ENCODE results near the gene GPR17. TPM values are rescaled to one million over a fixed set of nuclear protein-coding genes. Genes with fewer than 3 reads are reported as not detected.

The GPR17 gene
- total RNA-seq, 1 experiment from 2014 or later = not detected

DNA sequence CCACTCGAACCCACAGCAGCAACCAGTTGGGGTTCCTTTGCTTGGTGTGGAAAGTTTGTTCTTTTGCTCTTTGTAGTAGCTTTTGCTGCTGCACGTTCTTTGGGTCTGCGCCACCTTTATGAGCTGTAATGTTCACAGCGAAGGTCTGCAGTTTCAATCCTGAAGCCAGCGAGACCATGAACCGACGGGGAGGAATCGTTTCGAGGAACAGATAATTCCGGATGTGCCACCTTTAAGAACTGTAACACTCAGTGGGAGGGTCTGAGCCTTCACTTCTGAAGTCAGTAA is 14.3 kb downstream of the GPR17 start:
- ATAC-seq (no peak), DNase-seq (ENCODE audit: low read depth, low spot score) (no peak)
- no peaks in the 10 kb centered on the region for H3K36me3 ChIP-seq (ENCODE audit: control insufficient read depth, insufficient read depth, low read length)
- H3K27me3 ChIP-seq (ENCODE audit: control insufficient read depth, insufficient read depth, low read length) = no peaks in the 10 kb centered on the region
- no peak overlapping the region for H3K27ac ChIP-seq (ENCODE audit: low read length)
- intact Hi-C loops (cut with micrococcal nuclease; ENCODE audit: unreplicated experiment) = no loop called here
- H3K4me1 ChIP-seq (ENCODE audit: control insufficient read depth, insufficient read depth, low read length) = no peaks in the 10 kb centered on the region
- in situ Hi-C loops (cut with HindIII; ENCODE audit: low pct_unique_long_range_greater_than_20kb, low sequenced_read_pairs) = no loop called here
- no peak for TF ChIP-seq SIN3A (IDR thresholded peaks at IDR 0.05; ENCODE audit: borderline replicate concordance, insufficient read depth, low read depth, low read length)
- TF ChIP-seq, protein P1, sequence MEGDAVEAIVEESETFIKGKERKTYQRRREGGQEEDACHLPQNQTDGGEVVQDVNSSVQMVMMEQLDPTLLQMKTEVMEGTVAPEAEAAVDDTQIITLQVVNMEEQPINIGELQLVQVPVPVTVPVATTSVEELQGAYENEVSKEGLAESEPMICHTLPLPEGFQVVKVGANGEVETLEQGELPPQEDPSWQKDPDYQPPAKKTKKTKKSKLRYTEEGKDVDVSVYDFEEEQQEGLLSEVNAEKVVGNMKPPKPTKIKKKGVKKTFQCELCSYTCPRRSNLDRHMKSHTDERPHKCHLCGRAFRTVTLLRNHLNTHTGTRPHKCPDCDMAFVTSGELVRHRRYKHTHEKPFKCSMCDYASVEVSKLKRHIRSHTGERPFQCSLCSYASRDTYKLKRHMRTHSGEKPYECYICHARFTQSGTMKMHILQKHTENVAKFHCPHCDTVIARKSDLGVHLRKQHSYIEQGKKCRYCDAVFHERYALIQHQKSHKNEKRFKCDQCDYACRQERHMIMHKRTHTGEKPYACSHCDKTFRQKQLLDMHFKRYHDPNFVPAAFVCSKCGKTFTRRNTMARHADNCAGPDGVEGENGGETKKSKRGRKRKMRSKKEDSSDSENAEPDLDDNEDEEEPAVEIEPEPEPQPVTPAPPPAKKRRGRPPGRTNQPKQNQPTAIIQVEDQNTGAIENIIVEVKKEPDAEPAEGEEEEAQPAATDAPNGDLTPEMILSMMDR (IDR thresholded peaks at IDR 0.05) = no peak
- no peak for TF ChIP-seq TCF7L2 (IDR thresholded peaks at IDR 0.05; ENCODE audit: low read depth, low read length)
- no peak for TF ChIP-seq POLR2AphosphoS5 (IDR thresholded peaks at IDR 0.05; ENCODE audit: low read depth, low read length)
- TF ChIP-seq, protein P2, sequence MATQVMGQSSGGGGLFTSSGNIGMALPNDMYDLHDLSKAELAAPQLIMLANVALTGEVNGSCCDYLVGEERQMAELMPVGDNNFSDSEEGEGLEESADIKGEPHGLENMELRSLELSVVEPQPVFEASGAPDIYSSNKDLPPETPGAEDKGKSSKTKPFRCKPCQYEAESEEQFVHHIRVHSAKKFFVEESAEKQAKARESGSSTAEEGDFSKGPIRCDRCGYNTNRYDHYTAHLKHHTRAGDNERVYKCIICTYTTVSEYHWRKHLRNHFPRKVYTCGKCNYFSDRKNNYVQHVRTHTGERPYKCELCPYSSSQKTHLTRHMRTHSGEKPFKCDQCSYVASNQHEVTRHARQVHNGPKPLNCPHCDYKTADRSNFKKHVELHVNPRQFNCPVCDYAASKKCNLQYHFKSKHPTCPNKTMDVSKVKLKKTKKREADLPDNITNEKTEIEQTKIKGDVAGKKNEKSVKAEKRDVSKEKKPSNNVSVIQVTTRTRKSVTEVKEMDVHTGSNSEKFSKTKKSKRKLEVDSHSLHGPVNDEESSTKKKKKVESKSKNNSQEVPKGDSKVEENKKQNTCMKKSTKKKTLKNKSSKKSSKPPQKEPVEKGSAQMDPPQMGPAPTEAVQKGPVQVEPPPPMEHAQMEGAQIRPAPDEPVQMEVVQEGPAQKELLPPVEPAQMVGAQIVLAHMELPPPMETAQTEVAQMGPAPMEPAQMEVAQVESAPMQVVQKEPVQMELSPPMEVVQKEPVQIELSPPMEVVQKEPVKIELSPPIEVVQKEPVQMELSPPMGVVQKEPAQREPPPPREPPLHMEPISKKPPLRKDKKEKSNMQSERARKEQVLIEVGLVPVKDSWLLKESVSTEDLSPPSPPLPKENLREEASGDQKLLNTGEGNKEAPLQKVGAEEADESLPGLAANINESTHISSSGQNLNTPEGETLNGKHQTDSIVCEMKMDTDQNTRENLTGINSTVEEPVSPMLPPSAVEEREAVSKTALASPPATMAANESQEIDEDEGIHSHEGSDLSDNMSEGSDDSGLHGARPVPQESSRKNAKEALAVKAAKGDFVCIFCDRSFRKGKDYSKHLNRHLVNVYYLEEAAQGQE (IDR thresholded peaks at IDR 0.05; ENCODE audit: insufficient read depth in 1 of 2, low read depth in 2 of 2, low read length in 1 of 2) = no peak
- BruUV-seq (replicated peaks) = no TSS peak
- ChIA-PET POLR2A (no interaction called here), CTCF (interaction anchor here (0.6 kb wide), 2 partner anchors 34 to 337 kb away, joined by 3 to 4 read pairs; no protein-coding TSS in a partner anchor)
- H3K9me3 ChIP-seq (ENCODE audit: control insufficient read depth, insufficient read depth, low read depth, low read length) = no peaks in the 10 kb centered on the region
- H3K4me3 ChIP-seq (ENCODE audit: low read depth in 2 of 2, low read length in 2 of 2) = no peak overlapping the region

DNA sequence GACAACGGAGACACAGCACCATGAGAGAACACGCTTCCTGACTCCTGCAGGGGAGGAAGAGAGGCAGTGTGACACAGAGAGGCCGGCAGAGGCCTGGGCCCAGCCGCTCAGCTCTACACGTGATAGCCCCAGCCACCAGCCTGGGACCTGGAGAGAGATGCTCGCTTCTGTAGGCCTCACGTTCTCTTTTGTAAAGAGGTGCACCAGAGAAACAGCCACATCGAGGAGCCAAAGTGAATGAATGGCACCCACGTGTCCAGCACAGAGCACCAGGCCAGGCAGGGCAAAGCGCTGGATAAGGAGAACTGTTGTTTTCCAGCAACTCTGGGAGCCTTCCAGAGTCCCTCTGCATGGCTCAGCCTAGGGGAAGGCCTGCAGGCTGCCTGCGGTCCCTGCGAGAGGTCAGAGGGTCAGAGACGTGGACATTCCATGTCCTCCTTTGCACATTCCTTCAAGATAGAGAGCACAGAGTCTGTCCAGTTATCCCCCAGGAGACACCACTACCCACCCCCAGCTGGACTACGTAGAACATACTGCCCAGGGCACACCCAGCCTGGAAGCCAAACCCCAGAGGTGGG is 15.2 kb downstream of the GPR17 start:
- ChIA-PET CTCF (interaction anchor here (0.6 kb wide), 1 partner anchor 338 kb away, joined by 3 read pairs; no protein-coding TSS in a partner anchor), POLR2A (no interaction called here)
- no peak for ATAC-seq
- Histone ChIP-seq H3K27me3 (ENCODE audit: control insufficient read depth, insufficient read depth, low read length) (no peaks in the 10 kb centered on the region), H3K9me3 (ENCODE audit: control insufficient read depth, insufficient read depth, low read depth, low read length) (no peaks in the 10 kb centered on the region), H3K4me1 (ENCODE audit: control insufficient read depth, insufficient read depth, low read length) (no peaks in the 10 kb centered on the region), H3K4me3 (ENCODE audit: low read depth in 2 of 2, low read length in 2 of 2) (no peak overlapping the region), H3K27ac (ENCODE audit: low read length) (no peak overlapping the region), H3K36me3 (ENCODE audit: control insufficient read depth, insufficient read depth, low read length) (no peaks in the 10 kb centered on the region)
- TF ChIP-seq, protein P1 (IDR thresholded peaks at IDR 0.05) = no peak
- TF ChIP-seq TCF7L2 (IDR thresholded peaks at IDR 0.05; ENCODE audit: low read depth, low read length) (no peak), SIN3A (IDR thresholded peaks at IDR 0.05; ENCODE audit: borderline replicate concordance, insufficient read depth, low read depth, low read length) (no peak), POLR2AphosphoS5 (IDR thresholded peaks at IDR 0.05; ENCODE audit: low read depth, low read length) (no peak)
- TF ChIP-seq, protein P2 (IDR thresholded peaks at IDR 0.05; ENCODE audit: insufficient read depth in 1 of 2, low read depth in 2 of 2, low read length in 1 of 2) = no peak
- intact Hi-C loops (cut with micrococcal nuclease; ENCODE audit: unreplicated experiment) (no loop called here), in situ Hi-C loops (cut with HindIII; ENCODE audit: low pct_unique_long_range_greater_than_20kb, low sequenced_read_pairs) (no loop called here)
- no peak for DNase-seq (ENCODE audit: low read depth, low spot score)
- no TSS peak for BruUV-seq (replicated peaks)
